GM19395 (cell line): Measurements from ENCODE around the gene CCN6.
"Not testable (repeated sequence)": the region's sequence is repeated elsewhere in the genome, so short reads cannot be mapped to it uniquely, and the experiment has no call there.

ENCODE experiments used
- ATAC-seq: cut with Tn5 transposase; IDR thresholded peaks from one replicate; pipeline ENCODE4 v1.9.1; 2021; ENCODE audit warnings: mild to moderate bottlenecking, moderate library complexity; ENCODE audit not compliant: unreplicated experiment

CCN6 gene

GRCh38 chr6:112049026-112049799 is 4.7 kb upstream of the CCN6 start:
- no peak for ATAC-seq

GRCh38 chr6:112049996-112050395 is 3.9 kb upstream of the CCN6 start:
- no peak for ATAC-seq

GRCh38 chr6:112050429-112050828 is 3.5 kb upstream of the CCN6 start:
- no peak for ATAC-seq

DNA sequence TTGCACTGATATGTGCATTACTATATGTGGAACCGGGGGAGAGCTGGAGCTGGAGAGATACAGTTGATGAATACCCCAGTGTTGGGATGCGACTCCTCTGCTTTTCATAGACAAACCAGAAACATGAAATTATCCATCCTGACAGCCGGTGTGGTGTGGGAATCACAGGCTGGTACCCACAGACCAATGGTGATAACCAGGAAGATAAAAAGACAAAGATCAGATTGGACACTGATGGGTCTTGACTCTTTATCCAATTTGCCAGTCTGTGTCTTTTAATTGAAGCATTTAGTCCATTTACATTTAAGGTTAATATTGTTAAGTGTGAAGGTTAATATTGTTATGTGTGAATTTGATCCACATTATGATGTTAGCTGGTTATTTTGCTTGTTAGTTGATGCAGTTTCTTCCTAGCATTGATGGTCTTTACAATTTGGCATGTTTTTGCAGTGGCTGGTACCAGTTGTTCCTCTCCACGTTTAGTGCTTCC is 2.6 kb upstream of the CCN6 start:
- ATAC-seq, result not testable (repeated sequence)

- no peak for ATAC-seq
Measured at GRCh38 chr6:112054555-112055190, 769 bp downstream of the CCN6 start.

DNA sequence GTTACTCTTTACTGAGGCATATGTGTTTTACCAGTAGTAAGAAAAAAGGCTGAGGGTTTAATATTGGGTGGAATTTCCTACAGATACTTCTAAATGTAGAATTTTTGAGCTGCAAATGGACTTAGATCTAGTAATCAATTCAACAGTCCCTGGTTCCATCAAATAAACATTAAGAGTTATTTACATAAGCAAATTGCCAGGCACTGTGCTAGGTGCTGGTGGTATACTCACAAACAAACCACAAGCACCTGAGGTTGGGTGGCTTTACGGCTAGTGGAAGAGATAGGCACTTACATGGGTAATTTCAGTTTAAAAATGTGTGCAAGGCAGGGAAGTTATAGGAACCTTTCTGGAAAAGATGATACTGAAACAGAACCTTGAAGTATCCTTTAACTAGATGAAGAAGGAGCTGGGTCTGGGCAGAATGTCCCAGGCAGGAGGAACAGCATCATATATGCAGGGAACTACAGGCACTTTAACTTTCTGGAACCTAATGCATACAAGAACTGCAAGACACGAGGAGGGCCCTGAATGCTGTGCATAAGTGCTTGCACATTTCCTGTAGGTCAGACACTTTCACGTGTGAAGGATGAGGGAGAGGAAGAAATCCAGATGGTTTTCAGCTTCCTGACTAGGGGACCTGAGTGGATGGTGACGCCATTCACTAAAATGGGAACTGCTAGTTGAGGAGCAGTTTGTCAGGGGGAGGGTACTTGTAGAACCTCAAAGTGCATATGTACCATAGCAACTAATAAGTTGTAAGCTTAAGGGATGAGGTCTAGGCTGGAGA is 4.5 kb downstream of the CCN6 start:
- no peak for ATAC-seq

GRCh38 chr6:112061605-112062004 is 7.7 kb downstream of the CCN6 start:
- no peak for ATAC-seq

- ATAC-seq, result no peak
Measured at GRCh38 chr6:112062966-112063365, 9.1 kb downstream of the CCN6 start.

- ATAC-seq, result no peak
Measured at GRCh38 chr6:112065426-112065986, 11.6 kb downstream of the CCN6 start.

DNA sequence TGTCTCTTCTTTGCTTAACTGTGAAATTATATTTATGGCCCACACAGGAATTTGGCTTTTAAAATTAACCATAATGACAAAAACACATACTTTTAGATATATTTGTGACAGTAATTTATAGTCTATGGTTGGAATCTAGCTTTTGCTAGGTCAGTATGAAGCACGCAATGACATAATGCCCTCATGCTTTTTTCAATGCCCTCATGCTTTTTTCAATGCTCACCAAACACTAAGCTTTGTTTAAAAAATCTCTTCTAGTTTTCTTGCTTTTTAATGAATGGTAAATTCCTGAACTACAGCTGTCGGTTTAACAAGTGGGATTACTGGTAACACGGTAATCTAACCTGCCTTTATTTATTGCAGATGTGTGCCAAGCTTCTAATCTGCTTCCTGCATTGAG is 12.7 kb downstream of the CCN6 start:
- ATAC-seq, result no peak

DNA sequence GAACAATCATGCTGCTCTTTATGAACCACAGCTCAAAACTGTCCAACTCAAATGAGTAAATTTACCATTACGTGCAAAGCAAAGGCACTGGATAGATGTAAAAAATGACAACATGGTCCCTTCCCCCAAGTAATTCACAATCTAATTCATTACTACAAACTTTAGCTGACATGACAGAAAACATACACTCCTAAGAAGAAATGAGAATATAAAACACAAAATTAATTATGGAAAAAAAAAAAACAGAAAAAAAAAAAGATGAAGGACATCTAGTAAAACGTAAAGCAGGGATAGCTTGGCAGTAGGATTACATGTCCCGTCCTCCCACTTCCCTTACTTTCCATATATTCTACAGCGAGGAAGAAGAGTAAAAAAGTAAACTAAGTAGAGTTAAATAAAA is 27.7 kb downstream of the CCN6 start:
- ATAC-seq, result no peak

GRCh38 chr6:112085286-112086065 is 31.6 kb downstream of the CCN6 start:
- ATAC-seq, result no peak

- peak; percentile 41 for ATAC-seq
Measured at GRCh38 chr6:112086744-112087135, 32.8 kb downstream of the CCN6 start.

GRCh38 chr6:112087136-112087911 is 33.4 kb downstream of the CCN6 start, which contains the start of the genes FAM229B and TUBE1:
Gene FAM229B (plus strand): TSS chr6:112087591. CDS start chr6:112099284, 11,693 bp downstream.
Gene TUBE1 (minus strand): TSS chr6:112087482. CDS start chr6:112087434, 48 bp downstream.
- peak; percentile 98 for ATAC-seq

DNA sequence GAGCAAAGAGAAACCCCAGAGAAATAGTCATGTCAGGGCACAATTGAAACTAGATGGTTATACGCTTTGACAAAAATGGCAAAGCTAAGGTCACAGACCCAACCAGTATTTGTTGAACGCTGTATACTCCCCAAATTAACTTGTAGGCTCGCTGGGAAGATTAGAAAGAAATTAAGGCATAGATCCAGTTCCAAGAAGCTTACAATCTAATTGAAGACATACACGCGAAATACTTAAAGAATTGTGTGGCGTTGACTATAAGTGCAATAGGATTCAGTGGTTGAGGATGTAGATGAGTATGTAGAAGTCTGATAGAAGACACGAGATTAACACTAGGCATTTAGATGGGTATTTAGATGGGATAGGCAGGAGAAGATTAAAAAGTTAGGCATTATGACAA is 34.0 kb downstream of the CCN6 start:
- no peak for ATAC-seq

- no peak for ATAC-seq
Measured at GRCh38 chr6:112096901-112097300, 43.0 kb downstream of the CCN6 start.

- no peak for ATAC-seq
Measured at GRCh38 chr6:112100561-112100960, 46.7 kb downstream of the CCN6 start.

DNA sequence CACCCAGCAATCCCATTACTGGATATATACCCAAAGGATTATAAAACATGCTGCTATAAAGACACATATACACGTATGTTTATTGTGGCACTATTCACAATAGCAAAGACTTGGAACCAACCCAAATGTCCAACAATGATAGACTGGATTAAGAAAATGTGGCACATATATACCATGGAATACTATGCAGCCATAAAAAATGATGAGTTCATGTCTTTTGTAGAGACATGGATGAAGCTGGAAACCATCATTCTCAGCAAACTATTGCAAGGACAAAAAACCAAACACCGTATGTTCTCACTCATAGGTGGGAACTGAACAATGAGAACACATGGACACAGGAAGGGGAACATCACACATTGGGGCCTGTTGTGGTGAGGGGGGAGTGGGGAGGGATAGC is 52.1 kb downstream of the CCN6 start:
- ATAC-seq, result not testable (repeated sequence)

DNA sequence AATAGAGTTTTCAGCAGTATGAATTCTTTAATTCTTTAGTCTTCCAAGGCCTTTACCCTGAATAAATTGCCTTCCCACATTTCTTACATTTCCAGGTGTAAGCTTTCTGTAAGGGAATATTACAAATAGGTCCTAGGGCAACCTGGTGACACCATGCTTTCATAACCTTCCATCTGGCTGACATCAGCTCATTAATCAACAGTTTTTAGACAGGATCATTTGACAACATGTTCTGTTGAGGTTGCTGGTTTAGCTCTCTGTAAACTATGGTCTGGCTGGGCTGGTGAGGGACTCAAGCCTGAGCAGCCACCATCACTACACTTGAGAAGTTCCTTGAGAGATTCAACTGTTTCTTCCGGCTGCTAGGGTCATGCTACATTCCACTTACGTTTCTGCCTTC is 52.7 kb downstream of the CCN6 start:
- no peak for ATAC-seq

DNA sequence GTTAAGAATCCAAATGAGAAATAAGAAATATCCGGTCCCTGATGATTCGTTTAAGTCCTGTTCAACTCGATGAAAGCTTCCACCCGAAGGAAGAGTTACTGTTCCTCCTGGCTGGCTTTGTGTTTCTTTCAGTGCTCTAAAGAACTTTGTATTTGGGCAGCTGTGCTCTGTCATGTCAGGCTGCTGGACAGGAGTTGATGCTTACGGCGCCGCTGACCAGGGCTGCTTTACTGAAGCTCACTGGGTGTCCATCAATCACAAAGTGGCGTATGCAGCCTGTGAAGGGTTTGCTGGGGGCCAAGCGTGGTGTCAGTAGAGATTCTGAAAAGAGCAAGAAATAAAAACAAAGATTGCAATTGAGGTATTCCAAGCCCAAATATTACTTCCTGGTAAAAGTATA is 55.4 kb downstream of the CCN6 start:
- no peak for ATAC-seq
